ENCODE measurements around the gene PRKCE. TPM values are rescaled to one million over a fixed set of nuclear protein-coding genes. Genes with fewer than 3 reads are reported as not detected.
A peak's percentile ranks its signal among the peaks of the same experiment; 100 is the strongest.
"Not testable (repeated sequence)": the region's sequence is repeated elsewhere in the genome, so short reads cannot be mapped to it uniquely, and the experiment has no call there.

PRKCE gene
- total and polyA plus RNA-seq, 4 experiments from 2014 or later, result 1.8 to 21.7 (median 11.0) TPM

DNA sequence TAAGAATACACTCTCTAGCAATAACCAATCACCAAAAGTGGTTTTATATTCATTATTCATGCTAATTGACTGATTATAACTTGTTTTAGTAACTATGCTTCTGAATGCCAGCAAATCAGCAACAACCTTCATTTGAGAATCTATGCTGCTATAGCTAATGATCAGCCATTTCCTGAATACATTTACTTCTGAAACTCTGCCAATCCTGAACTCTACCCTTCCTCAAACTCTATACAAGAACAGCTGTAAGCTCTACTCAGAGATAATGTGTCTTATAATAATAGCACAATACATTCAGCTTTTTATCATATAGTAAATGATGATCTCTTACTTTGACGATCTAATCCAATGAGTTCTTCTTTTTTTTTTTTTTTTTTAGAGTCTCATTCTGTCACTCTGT lies 560.0 kb downstream of the PRKCE start:
- H3K4me1 ChIP-seq (ENCODE audit: insufficient read depth, low read length), result no peaks in the 10 kb centered on the region
- no peaks in the 10 kb centered on the region for H3K36me3 ChIP-seq (ENCODE audit: insufficient read depth, low read length)
- H3K36me3 Mint-ChIP-seq, result peaks cover 0 to 1% of the 10 kb centered on the region in 2 donors
- H3K9me3 ChIP-seq (ENCODE audit: control insufficient read depth in 1 of 2, low read length in 2 of 2), result no peaks in the 10 kb centered on the region
- no peaks in the 10 kb centered on the region for H3K27me3 Mint-ChIP-seq
- H3K4me3 Mint-ChIP-seq, result no peak overlapping the region
- ChIA-PET CTCF (ENCODE audit: partially characterized antibody) (interaction anchor here (0.6 kb wide), 1 partner anchor 8 kb away, joined by 3 read pairs; no protein-coding TSS in a partner anchor), POLR2A (ENCODE audit: partially characterized antibody) (no interaction called here)
- H3K27ac ChIP-seq (ENCODE audit: low read depth, low read length), result no peak overlapping the region
- H3K4me3 ChIP-seq (ENCODE audit: low read length in 2 of 2), result no peak overlapping the region
- no peaks in the 10 kb centered on the region for H3K27me3 ChIP-seq (ENCODE audit: insufficient read depth, low read length)
- intact Hi-C loops (cut with micrococcal nuclease), result no loop called here
- no peak for DNase-seq
- H3K27ac Mint-ChIP-seq, result no peak overlapping the region
- H3K9me3 Mint-ChIP-seq, result peaks cover 0 to 37% (median 26%) of the 10 kb centered on the region in 8 donors
- peaks cover 0 to 9% (median 3%) of the 10 kb centered on the region in 4 donors for H3K4me1 Mint-ChIP-seq

DNA sequence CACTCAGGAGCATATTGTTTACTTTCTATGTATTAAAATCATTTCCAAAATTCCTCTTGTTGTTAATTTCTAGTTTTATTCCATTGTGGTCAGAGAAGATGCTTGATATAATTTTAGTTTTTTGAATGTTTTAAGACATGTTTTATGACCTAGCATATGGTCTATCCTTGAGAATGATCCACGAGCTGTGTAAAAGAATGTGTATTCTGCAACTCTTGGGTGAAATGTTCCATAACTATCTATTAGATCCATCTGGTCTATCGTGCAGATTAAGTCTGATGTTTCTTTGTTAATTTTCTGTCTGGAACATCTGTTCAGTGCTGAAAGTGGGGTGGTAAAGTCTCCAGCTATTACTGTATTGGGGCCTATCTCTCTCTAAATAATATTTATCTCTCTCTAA lies 562.4 kb downstream of the PRKCE start:
- H3K27ac ChIP-seq (ENCODE audit: low read depth, low read length), result no peak overlapping the region
- Mint-ChIP-seq H3K4me3 (no peak overlapping the region), H3K9me3 (peaks cover 0 to 49% (median 36%) of the 10 kb centered on the region in 8 donors), H3K27me3 (peaks cover 0 to 3% of the 10 kb centered on the region in 2 donors), H3K36me3 (peaks cover 6 to 9% of the 10 kb centered on the region in 2 donors), H3K4me1 (no peaks in the 10 kb centered on the region), H3K27ac (no peak overlapping the region)
- no peak overlapping the region for H3K4me3 ChIP-seq (ENCODE audit: low read length in 2 of 2)
- H3K9me3 ChIP-seq (ENCODE audit: control insufficient read depth in 1 of 2, low read length in 2 of 2), result peaks cover 0 to 5% of the 10 kb centered on the region in 2 donors
- POLR2A ChIA-PET (ENCODE audit: partially characterized antibody), result no interaction called here
- no peaks in the 10 kb centered on the region for H3K27me3 ChIP-seq (ENCODE audit: insufficient read depth, low read length)
- CTCF ChIA-PET (ENCODE audit: partially characterized antibody), result no interaction called here
- DNase-seq, result no peak
- no peaks in the 10 kb centered on the region for H3K4me1 ChIP-seq (ENCODE audit: insufficient read depth, low read length)
- no peaks in the 10 kb centered on the region for H3K36me3 ChIP-seq (ENCODE audit: insufficient read depth, low read length)
- intact Hi-C loops (cut with micrococcal nuclease), result no loop called here

DNA sequence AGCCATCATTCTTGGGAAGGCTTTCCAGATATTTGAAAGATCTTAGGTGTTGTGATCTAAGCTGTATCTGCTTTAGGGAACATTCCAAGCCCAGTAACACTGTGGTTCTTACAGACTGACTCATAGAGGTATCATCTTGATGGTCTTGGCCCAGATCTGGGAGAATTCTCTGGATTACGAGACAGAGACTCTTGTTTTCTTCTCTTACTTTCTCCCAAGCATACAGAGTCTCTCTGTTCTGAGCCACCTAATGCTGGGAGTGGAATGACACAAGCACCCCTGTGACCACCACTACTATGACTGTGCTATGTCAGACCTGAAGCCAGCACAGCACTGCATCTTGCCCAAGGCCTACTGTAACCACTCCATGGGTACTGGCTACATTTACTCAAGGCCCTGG lies 564.7 kb downstream of the PRKCE start:
- H3K27ac ChIP-seq (ENCODE audit: low read depth, low read length), result no peak overlapping the region
- peaks cover 1 to 7% of the 10 kb centered on the region in 2 donors for H3K27me3 Mint-ChIP-seq
- H3K27me3 ChIP-seq (ENCODE audit: insufficient read depth, low read length), result no peaks in the 10 kb centered on the region
- H3K9me3 Mint-ChIP-seq, result peaks cover 0 to 48% (median 30%) of the 10 kb centered on the region in 8 donors
- peaks cover 0 to 5% of the 10 kb centered on the region in 2 donors for H3K9me3 ChIP-seq (ENCODE audit: control insufficient read depth in 1 of 2, low read length in 2 of 2)
- no peak overlapping the region for H3K4me3 ChIP-seq (ENCODE audit: low read length in 2 of 2)
- H3K4me1 Mint-ChIP-seq, result peaks cover 0 to 4% (median 0%) of the 10 kb centered on the region in 4 donors
- intact Hi-C loops (cut with micrococcal nuclease), result no loop called here
- H3K36me3 ChIP-seq (ENCODE audit: insufficient read depth, low read length), result no peaks in the 10 kb centered on the region
- CTCF ChIA-PET (ENCODE audit: partially characterized antibody), result no interaction called here
- H3K4me1 ChIP-seq (ENCODE audit: insufficient read depth, low read length), result no peaks in the 10 kb centered on the region
- H3K27ac Mint-ChIP-seq, result no peak overlapping the region
- POLR2A ChIA-PET (ENCODE audit: partially characterized antibody), result no interaction called here
- no peak for DNase-seq
- no peak overlapping the region for H3K4me3 Mint-ChIP-seq
- peaks cover 4 to 13% of the 10 kb centered on the region in 2 donors for H3K36me3 Mint-ChIP-seq

DNA sequence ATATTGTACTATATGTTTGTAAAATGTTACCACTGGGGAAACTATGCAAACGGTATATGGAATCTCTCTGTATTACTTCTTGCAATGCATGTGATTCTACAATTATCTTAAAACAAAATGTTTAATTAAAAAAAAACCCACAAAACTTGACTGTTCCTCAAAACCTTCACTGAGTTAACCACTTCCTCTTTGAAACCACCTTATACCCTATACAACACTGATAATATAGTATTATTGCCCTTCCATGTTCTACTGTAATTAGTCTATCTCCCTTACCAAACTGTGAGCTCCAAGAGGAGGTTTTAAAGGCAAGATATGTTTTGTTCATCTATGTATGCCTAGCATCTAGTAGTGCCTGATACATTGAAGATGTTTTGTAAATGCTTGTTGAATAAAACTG lies 572.0 kb downstream of the PRKCE start:
- not testable (repeated sequence) for H3K27ac Mint-ChIP-seq; H3K4me3 ChIP-seq (ENCODE audit: low read length in 2 of 2)

DNA sequence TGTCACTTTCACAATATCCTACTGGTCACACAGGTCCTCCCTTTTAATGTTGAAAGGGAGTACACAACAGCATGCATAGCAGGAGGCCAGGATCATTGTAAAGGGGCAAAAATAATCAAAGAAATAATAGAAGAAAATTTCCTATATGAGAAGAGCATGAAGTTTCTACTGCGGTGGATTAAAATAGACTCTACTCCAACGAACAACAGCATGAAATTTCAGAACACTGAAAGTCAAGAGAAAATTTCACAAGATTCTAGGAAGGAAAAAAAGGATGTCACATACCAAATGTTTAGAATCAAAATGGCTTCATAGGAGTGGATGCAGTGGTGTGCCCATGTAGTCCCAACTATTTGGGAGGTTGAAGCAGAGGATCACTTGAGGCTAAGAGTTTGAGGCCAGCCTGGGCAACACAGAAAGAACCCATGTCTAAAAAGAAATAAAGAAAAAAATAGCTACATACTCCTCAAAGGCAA lies 573.7 kb downstream of the PRKCE start:
- Histone ChIP-seq H3K27me3 (ENCODE audit: insufficient read depth, low read length) (no peaks in the 10 kb centered on the region), H3K4me3 (ENCODE audit: low read length in 2 of 2) (no peak overlapping the region), H3K9me3 (ENCODE audit: control insufficient read depth in 1 of 2, low read length in 2 of 2) (no peaks in the 10 kb centered on the region), H3K27ac (ENCODE audit: low read depth, low read length) (no peak overlapping the region), H3K4me1 (ENCODE audit: insufficient read depth, low read length) (peaks cover 25% of the 10 kb centered on the region), H3K36me3 (ENCODE audit: insufficient read depth, low read length) (no peaks in the 10 kb centered on the region)
- CTCF ChIA-PET (ENCODE audit: partially characterized antibody), result no interaction called here
- no peak overlapping the region for H3K4me3 Mint-ChIP-seq
- H3K36me3 Mint-ChIP-seq, result no peaks in the 10 kb centered on the region
- intact Hi-C loops (cut with micrococcal nuclease), result no loop called here
- peaks cover 0 to 7% (median 3%) of the 10 kb centered on the region in 8 donors for H3K9me3 Mint-ChIP-seq
- H3K27ac Mint-ChIP-seq, result no peak overlapping the region
- no peak for DNase-seq
- peaks cover 21 to 49% (median 35%) of the 10 kb centered on the region in 4 donors for H3K4me1 Mint-ChIP-seq
- H3K27me3 Mint-ChIP-seq, result peaks cover 1 to 5% of the 10 kb centered on the region in 2 donors
- POLR2A ChIA-PET (ENCODE audit: partially characterized antibody), result no interaction called here

More for the DNA sequence above, 572.0 kb downstream of the PRKCE start:
- H3K9me3 ChIP-seq (ENCODE audit: control insufficient read depth in 1 of 2, low read length in 2 of 2); H3K36me3 Mint-ChIP-seq; H3K27ac ChIP-seq (ENCODE audit: low read depth, low read length); POLR2A ChIA-PET (ENCODE audit: partially characterized antibody); H3K36me3 ChIP-seq (ENCODE audit: insufficient read depth, low read length); H3K27me3 ChIP-seq (ENCODE audit: insufficient read depth, low read length); intact Hi-C loops (cut with micrococcal nuclease); CTCF ChIA-PET (ENCODE audit: partially characterized antibody); H3K27me3 Mint-ChIP-seq: not testable (repeated sequence)
- peaks cover 0 to 18% (median 10%) of the 10 kb centered on the region in 8 donors for H3K9me3 Mint-ChIP-seq
- H3K4me1 ChIP-seq (ENCODE audit: insufficient read depth, low read length), result peaks cover 12% of the 10 kb centered on the region
- DNase-seq, result peak in 1 of 5 donors; percentile 9
- peaks cover 11 to 32% (median 24%) of the 10 kb centered on the region in 4 donors for H3K4me1 Mint-ChIP-seq
- H3K4me3 Mint-ChIP-seq, result peak overlapping the region in 5 of 8 donors; percentile 14 to 73 (median 35)

DNA sequence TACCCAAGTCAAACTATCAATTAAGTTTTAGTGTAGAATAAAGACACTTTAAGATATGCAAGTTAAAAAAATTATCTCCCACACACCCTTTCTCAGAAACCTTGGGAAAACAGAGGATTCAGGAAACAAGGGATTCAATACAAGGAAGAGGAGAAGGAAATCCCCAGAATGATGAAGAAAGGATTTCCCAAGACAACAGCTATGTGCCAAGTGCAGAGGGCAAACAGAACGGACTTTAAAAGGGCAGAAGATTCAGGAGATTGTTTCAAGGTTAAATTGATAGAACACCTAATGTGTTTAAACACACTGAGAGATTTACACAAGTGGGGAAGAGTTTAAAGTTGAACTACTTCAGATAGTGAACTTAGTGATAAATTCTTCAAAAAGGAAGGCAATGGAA lies 574.3 kb downstream of the PRKCE start:
- intact Hi-C loops (cut with micrococcal nuclease), result no loop called here
- H3K36me3 ChIP-seq (ENCODE audit: insufficient read depth, low read length), result no peaks in the 10 kb centered on the region
- no peak overlapping the region for H3K4me3 Mint-ChIP-seq
- H3K27me3 ChIP-seq (ENCODE audit: insufficient read depth, low read length), result no peaks in the 10 kb centered on the region
- H3K27me3 Mint-ChIP-seq, result peaks cover 1 to 5% of the 10 kb centered on the region in 2 donors
- H3K4me1 ChIP-seq (ENCODE audit: insufficient read depth, low read length), result peaks cover 30% of the 10 kb centered on the region
- peaks cover 0 to 7% (median 2%) of the 10 kb centered on the region in 8 donors for H3K9me3 Mint-ChIP-seq
- no peak for DNase-seq
- no peak overlapping the region for H3K27ac Mint-ChIP-seq
- CTCF ChIA-PET (ENCODE audit: partially characterized antibody), result no interaction called here
- POLR2A ChIA-PET (ENCODE audit: partially characterized antibody), result no interaction called here
- H3K9me3 ChIP-seq (ENCODE audit: control insufficient read depth in 1 of 2, low read length in 2 of 2), result no peaks in the 10 kb centered on the region
- no peak overlapping the region for H3K27ac ChIP-seq (ENCODE audit: low read depth, low read length)
- no peak overlapping the region for H3K4me3 ChIP-seq (ENCODE audit: low read length in 2 of 2)
- H3K4me1 Mint-ChIP-seq, result peaks cover 26 to 54% (median 41%) of the 10 kb centered on the region in 4 donors
- H3K36me3 Mint-ChIP-seq, result no peaks in the 10 kb centered on the region

DNA sequence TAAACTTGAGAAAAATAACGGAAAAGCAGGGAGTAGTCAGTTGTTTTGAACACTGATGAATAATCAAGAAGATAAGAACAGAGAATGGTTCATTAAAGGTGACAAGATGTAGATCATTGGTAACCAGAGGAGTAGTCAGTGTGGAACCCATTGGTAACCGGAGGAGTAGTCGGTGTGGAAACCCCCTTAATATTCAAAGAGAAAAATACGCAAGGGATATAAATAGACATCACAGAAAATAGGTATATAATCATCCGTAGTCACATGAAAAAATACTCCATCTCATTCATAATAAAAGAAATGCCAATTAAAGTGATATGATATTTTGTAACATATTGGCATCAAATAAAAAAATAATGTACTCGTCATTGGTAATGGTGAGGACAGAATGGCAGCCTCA lies 575.1 kb downstream of the PRKCE start:
- H3K4me3 ChIP-seq (ENCODE audit: low read length in 2 of 2), result no peak overlapping the region
- POLR2A ChIA-PET (ENCODE audit: partially characterized antibody), result no interaction called here
- H3K36me3 Mint-ChIP-seq, result no peaks in the 10 kb centered on the region
- peaks cover 1 to 3% of the 10 kb centered on the region in 2 donors for H3K27me3 Mint-ChIP-seq
- H3K4me1 ChIP-seq (ENCODE audit: insufficient read depth, low read length), result peaks cover 33% of the 10 kb centered on the region
- no peak overlapping the region for H3K27ac ChIP-seq (ENCODE audit: low read depth, low read length)
- no peak overlapping the region for H3K27ac Mint-ChIP-seq
- CTCF ChIA-PET (ENCODE audit: partially characterized antibody), result no interaction called here
- DNase-seq, result no peak
- H3K36me3 ChIP-seq (ENCODE audit: insufficient read depth, low read length), result no peaks in the 10 kb centered on the region
- no peaks in the 10 kb centered on the region for H3K9me3 ChIP-seq (ENCODE audit: control insufficient read depth in 1 of 2, low read length in 2 of 2)
- no peak overlapping the region for H3K4me3 Mint-ChIP-seq
- no peaks in the 10 kb centered on the region for H3K27me3 ChIP-seq (ENCODE audit: insufficient read depth, low read length)
- H3K4me1 Mint-ChIP-seq, result peaks cover 26 to 54% (median 43%) of the 10 kb centered on the region in 4 donors
- intact Hi-C loops (cut with micrococcal nuclease), result no loop called here
- H3K9me3 Mint-ChIP-seq, result peaks cover 0 to 7% (median under 1%) of the 10 kb centered on the region in 8 donors

All from CD4-positive, alpha-beta memory T cell (primary cell).